PFSK-1 (cell line): ENCODE results near the gene MRFAP1.

ENCODE experiments used
- FOXP2 ChIP-seq: optimal IDR thresholded peaks from 2 replicates; pipeline ENCODE3; 2011; ENCODE audit warnings: borderline replicate concordance, control low read depth, inconsistent platforms; ENCODE audit not compliant: insufficient read depth; ENCODE audit errors: extremely low read length, extremely low read depth
- POLR2AphosphoS5 ChIP-seq: IDR thresholded peaks from 2 replicates; pipeline ENCODE4 v1.6.1; 2012; ENCODE audit warnings: low read depth, mild to moderate bottlenecking, control low read depth, low read length, moderate library complexity
- SIN3A ChIP-seq: IDR thresholded peaks from 2 replicates; pipeline ENCODE4 v1.6.1; 2012; ENCODE audit warnings: mild to moderate bottlenecking, low read length, moderate library complexity, borderline replicate concordance; ENCODE audit not compliant: insufficient read depth
- TAF1 ChIP-seq: IDR thresholded peaks from 2 replicates; pipeline ENCODE4 v1.6.1; 2012; ENCODE audit warnings: low read length, control low read depth, borderline replicate concordance; ENCODE audit not compliant: insufficient read depth
- TF ChIP-seq, protein P1 (sequence below), 2 experiments: IDR thresholded peaks; 2 replicates each; pipeline versions ENCODE4 v1.6.1 to v1.8.0; 2011 to 2012; ENCODE audit warnings: low read depth in 2 of 2, low read length in 2 of 2, control low read depth in 1 of 2, inconsistent platforms in 1 of 2, mild to moderate bottlenecking in 1 of 2, moderate library complexity in 1 of 2; ENCODE audit not compliant: insufficient read depth in 1 of 2

Gene MRFAP1

DNA sequence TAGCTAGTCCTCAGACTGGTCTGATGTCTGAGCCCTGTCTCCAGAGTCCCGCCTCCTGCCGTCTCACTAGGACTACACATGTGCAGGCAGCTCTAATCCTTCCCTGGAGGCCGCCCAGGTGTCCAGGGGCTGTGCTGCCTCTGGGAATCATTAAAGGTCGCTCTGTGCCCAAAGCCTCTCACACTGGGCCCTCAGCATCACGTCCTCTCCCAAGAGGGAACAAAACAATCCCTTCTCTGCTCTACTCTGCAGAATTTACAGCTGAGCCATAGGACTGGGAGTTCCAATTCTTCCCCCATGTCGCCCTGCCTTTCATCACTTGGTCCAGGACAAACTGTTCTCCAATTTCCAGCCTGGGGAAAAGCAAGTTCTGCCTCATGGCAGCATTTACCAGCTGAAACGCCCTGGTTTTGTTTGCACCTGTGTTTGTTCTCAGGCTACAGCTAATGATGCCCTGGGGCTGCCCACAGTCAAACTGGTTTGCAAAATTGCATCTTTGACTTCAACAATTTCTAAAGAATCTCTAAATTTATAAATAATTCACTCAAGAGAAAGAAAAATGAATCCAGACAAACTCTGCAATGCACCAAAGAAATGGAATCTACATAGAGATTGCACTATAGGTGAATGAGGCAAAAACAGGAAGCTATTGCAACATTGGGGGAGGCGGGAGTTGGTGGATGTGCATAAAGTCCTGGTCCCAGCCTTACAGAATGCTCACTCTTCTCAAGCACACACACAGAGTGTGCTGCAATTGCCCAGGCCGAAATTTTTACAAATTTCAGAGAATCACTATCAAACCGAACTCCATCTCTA, 7.2 kb upstream of the MRFAP1 start:
- TF ChIP-seq, protein P1, sequence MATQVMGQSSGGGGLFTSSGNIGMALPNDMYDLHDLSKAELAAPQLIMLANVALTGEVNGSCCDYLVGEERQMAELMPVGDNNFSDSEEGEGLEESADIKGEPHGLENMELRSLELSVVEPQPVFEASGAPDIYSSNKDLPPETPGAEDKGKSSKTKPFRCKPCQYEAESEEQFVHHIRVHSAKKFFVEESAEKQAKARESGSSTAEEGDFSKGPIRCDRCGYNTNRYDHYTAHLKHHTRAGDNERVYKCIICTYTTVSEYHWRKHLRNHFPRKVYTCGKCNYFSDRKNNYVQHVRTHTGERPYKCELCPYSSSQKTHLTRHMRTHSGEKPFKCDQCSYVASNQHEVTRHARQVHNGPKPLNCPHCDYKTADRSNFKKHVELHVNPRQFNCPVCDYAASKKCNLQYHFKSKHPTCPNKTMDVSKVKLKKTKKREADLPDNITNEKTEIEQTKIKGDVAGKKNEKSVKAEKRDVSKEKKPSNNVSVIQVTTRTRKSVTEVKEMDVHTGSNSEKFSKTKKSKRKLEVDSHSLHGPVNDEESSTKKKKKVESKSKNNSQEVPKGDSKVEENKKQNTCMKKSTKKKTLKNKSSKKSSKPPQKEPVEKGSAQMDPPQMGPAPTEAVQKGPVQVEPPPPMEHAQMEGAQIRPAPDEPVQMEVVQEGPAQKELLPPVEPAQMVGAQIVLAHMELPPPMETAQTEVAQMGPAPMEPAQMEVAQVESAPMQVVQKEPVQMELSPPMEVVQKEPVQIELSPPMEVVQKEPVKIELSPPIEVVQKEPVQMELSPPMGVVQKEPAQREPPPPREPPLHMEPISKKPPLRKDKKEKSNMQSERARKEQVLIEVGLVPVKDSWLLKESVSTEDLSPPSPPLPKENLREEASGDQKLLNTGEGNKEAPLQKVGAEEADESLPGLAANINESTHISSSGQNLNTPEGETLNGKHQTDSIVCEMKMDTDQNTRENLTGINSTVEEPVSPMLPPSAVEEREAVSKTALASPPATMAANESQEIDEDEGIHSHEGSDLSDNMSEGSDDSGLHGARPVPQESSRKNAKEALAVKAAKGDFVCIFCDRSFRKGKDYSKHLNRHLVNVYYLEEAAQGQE (IDR thresholded peaks at IDR 0.05; ENCODE audit: insufficient read depth in 1 of 2, low read depth in 2 of 2, low read length in 2 of 2): no peak
- TF ChIP-seq POLR2AphosphoS5 (peak; percentile 35; the same call in 1 of the 2 replicates), TAF1 (no peak)

DNA sequence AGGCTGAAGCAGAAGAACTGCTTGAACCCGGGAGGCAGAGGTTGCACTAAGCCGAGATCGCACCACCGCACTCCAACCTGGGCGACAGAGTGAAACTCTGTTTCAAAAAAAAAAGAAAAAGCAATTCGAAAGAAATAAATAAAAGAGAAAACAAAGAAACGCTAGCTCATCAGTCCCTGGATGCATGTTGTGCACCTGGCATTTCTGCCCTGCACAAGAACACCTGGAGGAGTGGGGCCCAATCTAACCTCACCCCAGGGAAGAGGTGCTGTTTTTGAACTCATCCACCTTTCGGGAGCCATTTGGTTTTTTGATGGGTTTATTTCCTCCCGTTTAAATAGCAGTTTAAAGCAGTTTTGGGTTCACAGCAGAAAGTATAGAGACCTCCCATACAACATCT, 5.7 kb upstream of the MRFAP1 start:
- TF ChIP-seq, protein P1 (IDR thresholded peaks at IDR 0.05; ENCODE audit: insufficient read depth in 1 of 2, low read depth in 2 of 2, low read length in 2 of 2): no peak
- TF ChIP-seq TAF1: no peak
- TF ChIP-seq SIN3A: no peak
- TF ChIP-seq FOXP2: no peak
- TF ChIP-seq POLR2AphosphoS5: no peak

DNA sequence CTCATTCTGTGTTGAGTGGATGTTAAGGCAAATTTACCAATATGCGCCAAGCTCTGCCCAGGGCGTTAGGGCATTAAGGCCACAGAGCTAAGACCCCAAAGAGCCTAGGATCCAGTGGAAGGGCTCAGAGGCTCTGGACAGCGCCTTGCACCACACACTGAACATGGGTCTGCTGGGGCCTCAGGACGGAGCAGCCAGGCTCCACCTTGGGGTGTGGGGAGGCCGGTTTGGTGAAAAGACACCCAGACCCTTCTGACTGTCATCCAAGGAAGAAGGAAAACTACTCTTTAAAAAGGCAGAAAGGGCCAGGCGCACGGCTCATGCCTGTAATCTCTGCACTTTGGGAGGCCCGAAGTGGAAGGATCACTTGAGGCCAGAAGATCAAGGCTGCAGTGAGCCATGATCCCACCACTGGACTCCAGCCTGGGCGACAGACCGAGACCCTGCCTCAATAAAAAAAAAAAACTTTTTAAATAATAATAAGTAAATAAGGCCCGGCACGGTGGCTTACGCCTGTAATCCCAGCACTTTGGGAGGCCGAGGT, 1.3 kb upstream of the MRFAP1 start:
- TF ChIP-seq SIN3A (no peak), POLR2AphosphoS5 (no peak), FOXP2 (no peak), TAF1 (no peak)
- TF ChIP-seq, protein P1 (IDR thresholded peaks at IDR 0.05; ENCODE audit: insufficient read depth in 1 of 2, low read depth in 2 of 2, low read length in 2 of 2): no peak

- TF ChIP-seq, protein P1 (IDR thresholded peaks at IDR 0.05; ENCODE audit: insufficient read depth in 1 of 2, low read depth in 2 of 2, low read length in 2 of 2): no peak
- TF ChIP-seq FOXP2: no peak
- TF ChIP-seq POLR2AphosphoS5: no peak
- TF ChIP-seq TAF1: no peak
- TF ChIP-seq SIN3A: no peak
Observed at GRCh38 chr4:6641164-6641970, 882 bp downstream of the MRFAP1 start.

DNA sequence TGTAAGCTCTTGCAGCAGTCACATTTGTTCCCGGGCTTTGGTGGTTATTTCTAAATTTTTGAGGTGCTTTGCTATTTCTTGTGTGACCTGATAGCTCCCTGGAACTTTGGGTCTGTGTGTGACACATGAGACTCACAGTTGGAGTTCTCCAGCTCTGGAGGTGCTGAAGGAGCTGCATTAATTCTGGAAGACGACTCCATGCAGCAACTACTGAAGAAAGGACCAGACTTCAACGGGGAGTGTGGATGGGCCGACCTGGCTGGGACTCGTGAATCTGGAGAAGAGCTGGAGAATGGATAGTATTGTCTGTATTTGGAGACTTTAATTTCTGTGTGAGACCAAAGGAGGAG, 1.5 kb downstream of the MRFAP1 start:
- no peak for TF ChIP-seq POLR2AphosphoS5
- TF ChIP-seq, protein P1 (IDR thresholded peaks at IDR 0.05; ENCODE audit: insufficient read depth in 1 of 2, low read depth in 2 of 2, low read length in 2 of 2): peak in 1 of 2 experiments; percentile 72; a peak in 1 of 4 replicates
